ENCODE measurements around the gene IGF1R.
A peak's percentile ranks its signal among the peaks of the same experiment; 100 is the strongest.

DNA sequence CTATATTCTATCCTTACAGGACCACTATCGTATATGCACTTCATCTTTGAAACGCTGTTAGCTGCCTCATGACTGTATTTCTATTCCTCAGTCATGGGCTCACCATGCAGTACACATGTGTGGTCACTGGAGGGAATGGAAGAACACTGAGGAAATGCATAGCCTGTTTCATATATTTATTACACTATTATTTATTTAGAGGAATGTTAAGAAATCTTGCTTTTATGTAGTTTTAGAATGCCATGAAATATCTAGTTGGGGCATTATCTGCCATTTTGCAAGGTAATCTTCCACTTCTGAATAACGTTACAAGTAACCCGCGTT, 155.7 kb downstream of the IGF1R start:
- TF ChIP-seq, protein P1, sequence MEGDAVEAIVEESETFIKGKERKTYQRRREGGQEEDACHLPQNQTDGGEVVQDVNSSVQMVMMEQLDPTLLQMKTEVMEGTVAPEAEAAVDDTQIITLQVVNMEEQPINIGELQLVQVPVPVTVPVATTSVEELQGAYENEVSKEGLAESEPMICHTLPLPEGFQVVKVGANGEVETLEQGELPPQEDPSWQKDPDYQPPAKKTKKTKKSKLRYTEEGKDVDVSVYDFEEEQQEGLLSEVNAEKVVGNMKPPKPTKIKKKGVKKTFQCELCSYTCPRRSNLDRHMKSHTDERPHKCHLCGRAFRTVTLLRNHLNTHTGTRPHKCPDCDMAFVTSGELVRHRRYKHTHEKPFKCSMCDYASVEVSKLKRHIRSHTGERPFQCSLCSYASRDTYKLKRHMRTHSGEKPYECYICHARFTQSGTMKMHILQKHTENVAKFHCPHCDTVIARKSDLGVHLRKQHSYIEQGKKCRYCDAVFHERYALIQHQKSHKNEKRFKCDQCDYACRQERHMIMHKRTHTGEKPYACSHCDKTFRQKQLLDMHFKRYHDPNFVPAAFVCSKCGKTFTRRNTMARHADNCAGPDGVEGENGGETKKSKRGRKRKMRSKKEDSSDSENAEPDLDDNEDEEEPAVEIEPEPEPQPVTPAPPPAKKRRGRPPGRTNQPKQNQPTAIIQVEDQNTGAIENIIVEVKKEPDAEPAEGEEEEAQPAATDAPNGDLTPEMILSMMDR (IDR thresholded peaks at IDR 0.05) = peak in 1 of 6 experiments; percentile 14
- no peak for TF ChIP-seq POLR2A (IDR thresholded peaks at IDR 0.05)
